ENCODE data around the gene ZNF609.
"Not testable (repeated sequence)": the region's sequence is repeated elsewhere in the genome, so short reads cannot be mapped to it uniquely, and the experiment has no call there.

The ZNF609 gene

DNA sequence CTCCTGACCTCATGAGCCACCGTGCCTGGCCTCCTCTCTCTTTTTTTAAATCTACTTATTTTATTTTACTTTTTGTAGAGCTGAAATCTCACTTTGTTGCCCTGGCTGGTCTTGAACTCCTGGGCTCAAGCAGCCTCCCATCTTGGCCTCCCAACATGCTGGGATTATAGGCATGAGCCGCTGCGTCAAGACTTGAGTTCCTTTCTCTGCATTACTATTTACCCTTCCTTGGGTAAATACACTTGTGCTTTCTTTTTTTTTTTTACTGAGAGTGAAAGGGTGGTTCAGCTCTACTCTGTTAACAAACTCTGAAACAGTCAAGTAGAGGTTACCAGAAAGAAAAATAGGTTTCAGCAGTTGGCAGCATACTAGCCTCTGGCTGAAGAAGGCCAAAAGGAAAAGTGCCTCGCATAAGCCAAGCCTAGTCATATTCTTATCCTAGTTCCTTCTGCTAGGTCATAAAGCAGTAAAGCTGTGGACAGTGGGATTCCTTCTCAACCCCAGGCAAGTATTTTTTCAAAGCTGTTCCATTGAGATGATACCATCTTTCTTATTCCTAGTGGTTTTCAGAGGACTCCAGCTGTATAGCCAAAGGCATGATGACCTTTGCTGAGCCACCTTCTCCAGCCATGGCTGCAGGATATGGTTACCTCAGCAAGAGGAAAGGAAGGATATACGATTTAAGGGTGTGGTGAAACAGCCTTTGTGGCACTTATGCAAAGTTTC is 179.9 kb downstream of the ZNF609 start:
- no peak for DNase-seq (ENCODE audit: low read depth)
- H3K4me3 ChIP-seq (ENCODE audit: control insufficient read depth, low read depth, low read length): no peak overlapping the region
- TF ChIP-seq, protein P1, sequence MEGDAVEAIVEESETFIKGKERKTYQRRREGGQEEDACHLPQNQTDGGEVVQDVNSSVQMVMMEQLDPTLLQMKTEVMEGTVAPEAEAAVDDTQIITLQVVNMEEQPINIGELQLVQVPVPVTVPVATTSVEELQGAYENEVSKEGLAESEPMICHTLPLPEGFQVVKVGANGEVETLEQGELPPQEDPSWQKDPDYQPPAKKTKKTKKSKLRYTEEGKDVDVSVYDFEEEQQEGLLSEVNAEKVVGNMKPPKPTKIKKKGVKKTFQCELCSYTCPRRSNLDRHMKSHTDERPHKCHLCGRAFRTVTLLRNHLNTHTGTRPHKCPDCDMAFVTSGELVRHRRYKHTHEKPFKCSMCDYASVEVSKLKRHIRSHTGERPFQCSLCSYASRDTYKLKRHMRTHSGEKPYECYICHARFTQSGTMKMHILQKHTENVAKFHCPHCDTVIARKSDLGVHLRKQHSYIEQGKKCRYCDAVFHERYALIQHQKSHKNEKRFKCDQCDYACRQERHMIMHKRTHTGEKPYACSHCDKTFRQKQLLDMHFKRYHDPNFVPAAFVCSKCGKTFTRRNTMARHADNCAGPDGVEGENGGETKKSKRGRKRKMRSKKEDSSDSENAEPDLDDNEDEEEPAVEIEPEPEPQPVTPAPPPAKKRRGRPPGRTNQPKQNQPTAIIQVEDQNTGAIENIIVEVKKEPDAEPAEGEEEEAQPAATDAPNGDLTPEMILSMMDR (conservative IDR thresholded peaks at IDR 0.05; ENCODE audit: control insufficient read depth, insufficient read depth, low read depth, low read length): no peak

DNA sequence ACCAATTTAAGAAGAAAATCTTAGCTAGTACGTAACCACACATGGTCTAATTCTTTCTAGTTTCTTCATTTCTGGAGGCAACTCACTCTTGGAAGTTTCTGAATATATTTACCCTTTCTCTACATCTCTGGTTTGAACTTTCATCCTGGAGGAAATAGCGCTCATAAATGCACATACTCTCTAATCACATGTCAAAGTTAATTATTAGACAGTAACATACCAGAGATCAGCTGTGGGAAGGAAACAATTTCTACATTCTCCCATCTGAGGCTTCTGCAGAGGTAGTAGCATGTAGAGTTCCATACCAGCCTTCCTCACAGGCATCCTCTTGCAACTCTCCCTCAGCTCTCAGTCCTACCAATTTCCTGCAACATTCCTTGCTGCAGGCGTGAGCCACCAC is 182.5 kb downstream of the ZNF609 start:
- H3K4me3 ChIP-seq (ENCODE audit: control insufficient read depth, low read depth, low read length): no peak overlapping the region
- no peak for DNase-seq (ENCODE audit: low read depth)
- TF ChIP-seq, protein P1 (conservative IDR thresholded peaks at IDR 0.05; ENCODE audit: control insufficient read depth, insufficient read depth, low read depth, low read length): no peak

DNA sequence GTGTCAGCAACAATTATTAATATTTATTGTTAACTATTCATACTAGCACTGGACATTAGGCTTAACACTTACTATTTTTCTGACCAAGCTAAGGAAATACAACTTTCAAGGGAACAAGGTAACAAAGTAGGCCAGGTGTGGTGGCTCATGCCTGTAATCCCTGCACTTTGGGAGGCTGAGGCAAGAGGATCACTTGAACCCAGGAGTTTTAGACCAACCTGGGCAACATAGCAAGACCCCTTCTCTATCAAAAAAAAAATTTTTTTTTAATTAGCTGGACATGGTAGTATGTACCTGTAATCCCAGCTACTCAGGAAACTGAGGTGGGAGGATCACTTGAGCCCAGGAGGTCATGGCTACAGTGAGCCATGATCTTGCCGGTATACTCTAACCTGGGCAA is 183.3 kb downstream of the ZNF609 start:
- no peak for DNase-seq (ENCODE audit: low read depth)
- TF ChIP-seq, protein P1 (conservative IDR thresholded peaks at IDR 0.05; ENCODE audit: control insufficient read depth, insufficient read depth, low read depth, low read length): no peak
- H3K4me3 ChIP-seq (ENCODE audit: control insufficient read depth, low read depth, low read length): no peak overlapping the region

DNA sequence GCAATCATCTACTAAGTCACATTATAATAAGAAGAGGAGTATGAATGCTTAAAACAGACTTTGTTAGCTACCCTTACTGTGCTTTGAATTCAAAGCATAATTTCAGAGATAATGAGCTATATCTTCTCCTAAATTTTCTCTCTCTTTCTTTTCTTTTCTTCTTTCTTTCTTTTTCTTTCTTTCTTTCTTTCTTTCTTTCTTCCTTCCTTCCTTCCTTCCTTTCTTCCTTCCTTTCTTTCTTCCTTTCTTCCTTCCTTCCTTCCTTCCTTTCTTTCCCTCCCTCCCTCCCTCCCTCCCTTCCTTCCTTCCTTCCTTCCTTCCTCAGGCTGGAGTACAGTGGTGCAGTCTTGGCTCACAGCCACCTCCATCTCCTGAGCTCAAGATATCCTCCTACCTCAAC is 184.4 kb downstream of the ZNF609 start:
- DNase-seq (ENCODE audit: low read depth); H3K4me3 ChIP-seq (ENCODE audit: control insufficient read depth, low read depth, low read length): not testable (repeated sequence)

DNA sequence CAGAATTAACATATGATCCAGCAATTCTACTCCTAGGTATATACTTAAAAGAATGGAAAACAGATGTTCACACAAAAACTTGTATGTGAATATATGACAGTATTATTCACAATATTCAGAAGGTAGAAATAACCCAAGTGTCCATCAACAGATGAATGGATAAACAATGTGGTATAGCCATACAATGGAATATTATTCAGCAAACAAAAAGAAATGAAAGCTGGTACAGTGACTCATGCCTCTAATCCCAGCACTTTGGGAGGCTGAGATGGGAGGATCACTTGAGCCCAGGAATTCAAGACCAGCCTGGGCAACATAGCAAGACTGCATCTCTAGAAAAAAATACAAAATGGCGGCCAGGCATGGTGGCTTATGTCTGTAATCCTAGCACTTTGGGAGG is 185.6 kb downstream of the ZNF609 start:
- TF ChIP-seq, protein P1 (conservative IDR thresholded peaks at IDR 0.05; ENCODE audit: control insufficient read depth, insufficient read depth, low read depth, low read length): no peak
- DNase-seq (ENCODE audit: low read depth): no peak
- no peak overlapping the region for H3K4me3 ChIP-seq (ENCODE audit: control insufficient read depth, low read depth, low read length)

DNA sequence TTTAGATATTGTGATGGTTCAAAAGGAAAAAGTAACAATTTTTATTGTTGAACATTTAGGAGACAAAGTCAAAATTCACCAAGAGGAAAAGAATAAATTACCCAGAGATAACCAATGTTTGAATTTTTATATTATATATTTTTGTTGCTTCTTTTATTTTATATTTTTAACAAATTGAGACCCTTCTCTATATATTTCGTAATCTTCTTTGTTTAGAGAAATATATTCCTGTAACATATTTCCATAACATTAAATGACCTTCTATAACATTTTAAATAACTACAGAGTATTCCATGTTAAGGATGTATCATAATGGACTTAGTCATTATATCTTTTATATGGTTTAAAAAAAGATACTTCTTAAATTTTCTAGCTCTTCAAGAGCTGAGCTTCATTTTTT is 187.0 kb downstream of the ZNF609 start:
- no peak for DNase-seq (ENCODE audit: low read depth)
- H3K4me3 ChIP-seq (ENCODE audit: control insufficient read depth, low read depth, low read length): no peak overlapping the region
- TF ChIP-seq, protein P1 (conservative IDR thresholded peaks at IDR 0.05; ENCODE audit: control insufficient read depth, insufficient read depth, low read depth, low read length): no peak

DNA sequence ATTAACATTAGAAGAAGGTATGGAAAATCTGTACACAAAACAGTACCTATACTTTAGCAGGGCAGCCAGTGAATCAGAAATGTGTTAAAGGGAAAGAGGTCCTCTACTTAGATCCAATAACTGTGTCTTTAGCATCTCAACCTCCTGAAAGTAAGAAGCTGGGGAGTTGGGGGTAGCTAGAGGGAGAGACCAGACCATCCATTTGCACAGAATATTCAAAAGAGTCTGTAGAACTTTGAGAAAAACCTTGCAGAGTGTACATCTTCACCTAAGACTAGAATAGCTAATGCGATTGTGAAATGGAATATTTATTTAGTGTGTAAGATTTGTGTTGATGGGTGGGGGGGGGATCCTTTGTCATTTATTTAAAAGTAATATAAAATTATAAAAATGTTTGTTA is 190.2 kb downstream of the ZNF609 start:
- no peak overlapping the region for H3K4me3 ChIP-seq (ENCODE audit: control insufficient read depth, low read depth, low read length)
- no peak for DNase-seq (ENCODE audit: low read depth)
- TF ChIP-seq, protein P1 (conservative IDR thresholded peaks at IDR 0.05; ENCODE audit: control insufficient read depth, insufficient read depth, low read depth, low read length): no peak

Data from fibroblast of mammary gland (primary cell).